ENCODE measurements around the gene DUSP1.

The DUSP1 gene

DNA sequence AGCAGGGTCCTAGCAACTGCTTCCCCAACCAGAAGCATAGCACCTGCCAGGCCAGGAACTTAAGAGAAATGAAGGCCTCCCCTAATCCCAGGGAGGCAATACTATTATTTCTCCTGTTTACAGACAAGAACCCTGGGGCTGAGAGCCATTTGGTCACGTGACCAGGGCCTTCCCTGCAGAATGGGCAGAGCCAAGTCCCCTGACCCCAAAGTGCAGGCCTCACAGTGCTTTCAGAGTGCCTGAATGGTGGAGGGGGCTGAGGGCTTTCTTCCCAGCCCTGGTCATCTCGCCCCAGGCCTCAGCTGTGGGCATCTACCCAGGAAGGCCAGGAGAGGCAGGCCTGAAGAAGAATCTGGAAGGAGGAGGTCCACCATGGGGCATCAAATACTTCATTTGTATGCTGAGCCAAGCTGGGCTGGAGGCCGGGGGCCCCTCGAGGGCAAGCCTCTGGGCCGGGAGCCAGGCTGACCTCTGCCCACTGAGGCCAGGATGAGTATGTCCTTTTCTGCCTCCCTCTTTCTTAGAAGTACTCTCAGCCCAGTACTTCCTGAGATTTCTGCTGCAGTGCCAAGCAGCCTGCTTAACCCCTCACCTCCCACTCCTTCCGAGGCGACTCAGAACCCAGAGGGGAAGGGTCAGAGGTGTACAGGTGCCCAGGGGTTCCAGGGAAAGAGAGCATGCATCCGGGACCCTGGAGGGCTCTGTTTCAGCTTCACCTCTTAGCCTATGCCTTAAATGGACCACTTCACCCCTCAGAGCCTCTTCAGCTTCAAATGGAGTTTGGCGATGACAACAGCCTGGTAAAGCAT is 18.9 kb upstream of the DUSP1 start:
- TF ChIP-seq TAF1 (IDR thresholded peaks at IDR 0.05; ENCODE audit: borderline replicate concordance, insufficient read depth, low read length): no peak
- no peak for TF ChIP-seq SIN3A (IDR thresholded peaks at IDR 0.05; ENCODE audit: borderline replicate concordance, insufficient read depth, low read length)
- TF ChIP-seq, protein P1, sequence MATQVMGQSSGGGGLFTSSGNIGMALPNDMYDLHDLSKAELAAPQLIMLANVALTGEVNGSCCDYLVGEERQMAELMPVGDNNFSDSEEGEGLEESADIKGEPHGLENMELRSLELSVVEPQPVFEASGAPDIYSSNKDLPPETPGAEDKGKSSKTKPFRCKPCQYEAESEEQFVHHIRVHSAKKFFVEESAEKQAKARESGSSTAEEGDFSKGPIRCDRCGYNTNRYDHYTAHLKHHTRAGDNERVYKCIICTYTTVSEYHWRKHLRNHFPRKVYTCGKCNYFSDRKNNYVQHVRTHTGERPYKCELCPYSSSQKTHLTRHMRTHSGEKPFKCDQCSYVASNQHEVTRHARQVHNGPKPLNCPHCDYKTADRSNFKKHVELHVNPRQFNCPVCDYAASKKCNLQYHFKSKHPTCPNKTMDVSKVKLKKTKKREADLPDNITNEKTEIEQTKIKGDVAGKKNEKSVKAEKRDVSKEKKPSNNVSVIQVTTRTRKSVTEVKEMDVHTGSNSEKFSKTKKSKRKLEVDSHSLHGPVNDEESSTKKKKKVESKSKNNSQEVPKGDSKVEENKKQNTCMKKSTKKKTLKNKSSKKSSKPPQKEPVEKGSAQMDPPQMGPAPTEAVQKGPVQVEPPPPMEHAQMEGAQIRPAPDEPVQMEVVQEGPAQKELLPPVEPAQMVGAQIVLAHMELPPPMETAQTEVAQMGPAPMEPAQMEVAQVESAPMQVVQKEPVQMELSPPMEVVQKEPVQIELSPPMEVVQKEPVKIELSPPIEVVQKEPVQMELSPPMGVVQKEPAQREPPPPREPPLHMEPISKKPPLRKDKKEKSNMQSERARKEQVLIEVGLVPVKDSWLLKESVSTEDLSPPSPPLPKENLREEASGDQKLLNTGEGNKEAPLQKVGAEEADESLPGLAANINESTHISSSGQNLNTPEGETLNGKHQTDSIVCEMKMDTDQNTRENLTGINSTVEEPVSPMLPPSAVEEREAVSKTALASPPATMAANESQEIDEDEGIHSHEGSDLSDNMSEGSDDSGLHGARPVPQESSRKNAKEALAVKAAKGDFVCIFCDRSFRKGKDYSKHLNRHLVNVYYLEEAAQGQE (IDR thresholded peaks at IDR 0.05; ENCODE audit: insufficient read depth in 1 of 2, low read depth in 2 of 2, low read length in 2 of 2): no peak
- TF ChIP-seq POLR2AphosphoS5 (IDR thresholded peaks at IDR 0.05; ENCODE audit: low read depth, low read length): no peak
- no peak for TF ChIP-seq FOXP2 (optimal IDR thresholded peaks at IDR 0.05; ENCODE audit: borderline replicate concordance, extremely low read depth, extremely low read length, insufficient read depth)

DNA sequence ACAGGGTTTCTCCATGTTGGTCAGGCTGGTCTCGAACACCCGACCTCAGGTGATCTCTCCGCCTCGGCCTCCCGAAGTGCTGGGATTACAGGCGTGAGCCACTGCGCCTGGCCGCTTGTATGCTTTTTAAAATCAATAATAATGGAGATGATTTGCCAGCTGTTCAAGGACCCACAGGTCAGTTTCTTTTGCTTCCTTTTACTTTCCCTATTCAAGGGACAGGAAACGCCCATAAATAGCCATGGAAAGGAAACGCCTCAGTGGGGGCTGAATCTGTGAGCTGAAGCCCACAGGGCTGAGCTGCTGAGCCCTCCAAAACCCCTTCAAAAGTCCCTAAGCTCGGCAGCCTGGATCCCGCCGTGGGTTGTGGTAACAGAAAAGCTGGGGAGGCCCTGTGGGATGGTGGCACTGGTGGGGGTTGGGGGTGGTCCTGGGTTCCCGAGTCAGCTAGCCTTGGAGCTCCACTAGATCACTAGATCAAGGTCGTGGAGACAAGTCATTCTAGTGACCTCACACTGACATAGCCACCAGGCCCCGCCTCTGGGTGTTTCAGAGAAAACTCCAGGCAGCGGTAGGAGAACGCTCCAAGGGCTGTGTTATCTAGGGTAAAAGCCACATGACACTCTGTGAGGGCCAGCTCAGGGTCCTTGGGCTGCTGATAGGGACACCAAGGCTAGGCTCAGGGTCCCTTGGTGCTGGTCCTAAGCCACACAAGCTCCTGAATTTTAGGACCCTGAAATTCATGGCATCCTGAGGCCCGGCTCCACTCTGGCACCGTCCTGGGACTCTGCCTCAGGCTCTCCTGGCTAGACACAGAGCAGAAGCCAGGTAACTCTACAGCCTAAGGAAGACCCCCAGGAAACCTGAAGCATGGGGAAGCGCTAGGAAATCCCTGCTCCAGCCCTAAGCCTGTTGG is 18.0 kb upstream of the DUSP1 start:
- no peak for TF ChIP-seq TAF1 (IDR thresholded peaks at IDR 0.05; ENCODE audit: borderline replicate concordance, insufficient read depth, low read length)
- no peak for TF ChIP-seq FOXP2 (optimal IDR thresholded peaks at IDR 0.05; ENCODE audit: borderline replicate concordance, extremely low read depth, extremely low read length, insufficient read depth)
- TF ChIP-seq POLR2AphosphoS5 (IDR thresholded peaks at IDR 0.05; ENCODE audit: low read depth, low read length): no peak
- TF ChIP-seq, protein P1 (IDR thresholded peaks at IDR 0.05; ENCODE audit: insufficient read depth in 1 of 2, low read depth in 2 of 2, low read length in 2 of 2): no peak
- no peak for TF ChIP-seq SIN3A (IDR thresholded peaks at IDR 0.05; ENCODE audit: borderline replicate concordance, insufficient read depth, low read length)

- no peak for TF ChIP-seq POLR2AphosphoS5 (IDR thresholded peaks at IDR 0.05; ENCODE audit: low read depth, low read length)
- TF ChIP-seq SIN3A (IDR thresholded peaks at IDR 0.05; ENCODE audit: borderline replicate concordance, insufficient read depth, low read length): no peak
- TF ChIP-seq, protein P1 (IDR thresholded peaks at IDR 0.05; ENCODE audit: insufficient read depth in 1 of 2, low read depth in 2 of 2, low read length in 2 of 2): no peak
- no peak for TF ChIP-seq TAF1 (IDR thresholded peaks at IDR 0.05; ENCODE audit: borderline replicate concordance, insufficient read depth, low read length)
- TF ChIP-seq FOXP2 (optimal IDR thresholded peaks at IDR 0.05; ENCODE audit: borderline replicate concordance, extremely low read depth, extremely low read length, insufficient read depth): no peak
Observed at GRCh38 chr5:172786736-172787462, 15.9 kb upstream of the DUSP1 start.

DNA sequence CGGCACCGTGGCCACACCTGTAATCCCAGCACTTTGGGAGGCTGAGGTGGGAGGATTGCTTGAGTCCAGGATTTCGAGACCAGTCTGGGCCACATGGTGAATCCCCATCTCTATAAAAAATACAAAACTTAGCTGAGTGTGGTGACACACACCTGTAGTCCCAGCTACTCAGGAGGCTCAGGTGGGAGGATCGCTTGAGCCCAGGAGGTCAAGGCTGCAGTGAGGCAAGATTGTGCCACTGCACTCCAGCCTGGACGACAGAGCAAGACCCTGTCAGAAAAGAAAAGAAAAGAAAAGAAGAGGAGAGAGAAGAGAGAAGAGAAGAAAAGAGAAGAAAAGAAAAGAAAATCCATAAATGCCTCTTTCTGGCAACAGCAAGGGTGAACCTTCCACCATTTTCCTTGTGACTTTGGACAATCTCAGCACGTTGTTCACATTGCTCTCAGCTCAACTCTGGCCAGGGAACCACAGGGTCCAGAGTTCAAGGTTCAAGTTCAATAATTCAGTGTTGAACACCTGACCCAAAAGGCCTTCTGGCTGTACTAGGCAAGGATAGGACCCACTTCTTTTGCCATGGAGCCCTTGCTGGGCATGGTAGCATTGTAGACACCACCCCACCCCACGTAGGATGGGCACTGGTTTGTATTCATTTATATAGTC is 14.6 kb upstream of the DUSP1 start:
- TF ChIP-seq SIN3A (IDR thresholded peaks at IDR 0.05; ENCODE audit: borderline replicate concordance, insufficient read depth, low read length) (no peak), FOXP2 (optimal IDR thresholded peaks at IDR 0.05; ENCODE audit: borderline replicate concordance, extremely low read depth, extremely low read length, insufficient read depth) (no peak), POLR2AphosphoS5 (IDR thresholded peaks at IDR 0.05; ENCODE audit: low read depth, low read length) (no peak), TAF1 (IDR thresholded peaks at IDR 0.05; ENCODE audit: borderline replicate concordance, insufficient read depth, low read length) (no peak)
- TF ChIP-seq, protein P1 (IDR thresholded peaks at IDR 0.05; ENCODE audit: insufficient read depth in 1 of 2, low read depth in 2 of 2, low read length in 2 of 2): no peak

Data from PFSK-1 (cell line).